Mesenchymal stem cell (in vitro differentiated cells and primary cell): ENCODE data around the gene CHD8.

Source experiments
- DNase-seq: peaks from one replicate; pipeline ENCODE4 v3.0.0-alpha.2; 2013
- H2AFZ ChIP-seq: one replicate; pipeline ENCODE4 v1.6.1; 2013; ENCODE audit warnings: low read depth, mild to moderate bottlenecking, control low read depth, inconsistent platforms, low read length, moderate library complexity
- H2AK5ac ChIP-seq: 2 replicates; pipeline ENCODE4 v1.6.1; 2013; ENCODE audit warnings: low read length, moderate library complexity, mild to moderate bottlenecking, inconsistent platforms; ENCODE audit not compliant: severe bottlenecking
- H2BK120ac ChIP-seq: one replicate; pipeline ENCODE4 v1.6.1; 2013; ENCODE audit warnings: low read depth, mild to moderate bottlenecking, inconsistent platforms, low read length, moderate library complexity
- H2BK12ac ChIP-seq, 2 experiments: one replicate each; pipeline ENCODE4 v1.6.1; 2013; ENCODE audit warnings: inconsistent platforms in 2 of 2, low read length in 2 of 2, mild to moderate bottlenecking in 2 of 2, moderate library complexity in 2 of 2, control low read depth in 1 of 2
- H2BK15ac ChIP-seq: one replicate; pipeline ENCODE4 v1.6.1; 2013; ENCODE audit warnings: mild to moderate bottlenecking, low read depth, inconsistent platforms; ENCODE audit not compliant: poor library complexity, severe bottlenecking
- H2BK5ac ChIP-seq: 2 replicates; pipeline ENCODE4 v1.6.1; 2013; ENCODE audit warnings: low read depth, mild to moderate bottlenecking, low read length, control low read depth, inconsistent platforms; ENCODE audit not compliant: poor library complexity, severe bottlenecking
- H3K14ac ChIP-seq, 2 experiments: one replicate each; pipeline ENCODE4 v1.6.1; 2013; ENCODE audit warnings: inconsistent platforms in 2 of 2, low read length in 2 of 2, control low read depth in 1 of 2, mild to moderate bottlenecking in 1 of 2, moderate library complexity in 1 of 2
- H3K18ac ChIP-seq, 2 experiments: one replicate each; pipeline ENCODE4 v1.6.1; 2013; ENCODE audit warnings: inconsistent platforms in 2 of 2, low read length in 2 of 2, control low read depth in 1 of 2, low read depth in 1 of 2, mild to moderate bottlenecking in 1 of 2
- H3K23ac ChIP-seq, 2 experiments: one replicate each; pipeline ENCODE4 v1.6.1; 2013; ENCODE audit warnings: inconsistent platforms in 2 of 2, low read length in 2 of 2, mild to moderate bottlenecking in 2 of 2, moderate library complexity in 2 of 2, control low read depth in 1 of 2
- H3K27ac ChIP-seq: 2 replicates; pipeline ENCODE4 v1.5.1; 2013; ENCODE audit warnings: mild to moderate bottlenecking, moderate library complexity, low read length, control low read depth, inconsistent platforms; ENCODE audit not compliant: poor library complexity, severe bottlenecking
- H3K27me3 ChIP-seq, 2 experiments: 2 replicates each; pipeline versions ENCODE4 v1.6.1 to v1.7.0; 2013; ENCODE audit warnings: low read length in 2 of 2, mild to moderate bottlenecking in 2 of 2, moderate library complexity in 2 of 2, control low read depth in 1 of 2, inconsistent platforms in 1 of 2; ENCODE audit not compliant: control insufficient read depth in 1 of 2, insufficient read depth in 1 of 2
- H3K36me3 ChIP-seq, 2 experiments: 2 replicates each; pipeline versions ENCODE4 v1.6.1 to v1.7.0; 2013; ENCODE audit warnings: low read length in 2 of 2, control low read depth in 1 of 2, inconsistent platforms in 1 of 2, low read depth in 1 of 2, mild to moderate bottlenecking in 1 of 2; ENCODE audit not compliant: insufficient read depth in 2 of 2, control insufficient read depth in 1 of 2
- H3K4ac ChIP-seq, 2 experiments: one replicate each; pipeline ENCODE4 v1.6.1; 2013; ENCODE audit warnings: inconsistent platforms in 2 of 2, low read length in 2 of 2, mild to moderate bottlenecking in 2 of 2, moderate library complexity in 2 of 2, control low read depth in 1 of 2, low read depth in 1 of 2
- H3K4me1 ChIP-seq: 2 replicates; pipeline ENCODE4 v1.6.1; 2013; ENCODE audit warnings: low read depth, low read length, control low read depth; ENCODE audit not compliant: control insufficient read depth, insufficient read depth
- H3K4me2 ChIP-seq: 2 replicates; pipeline ENCODE4 v1.6.1; 2013; ENCODE audit warnings: low read length, mild to moderate bottlenecking, inconsistent platforms; ENCODE audit not compliant: poor library complexity, severe bottlenecking
- H3K4me3 ChIP-seq, 2 experiments: 2 replicates each; pipeline versions ENCODE4 v1.5.1 to v1.7.0; 2013; ENCODE audit warnings: low read length in 2 of 2, mild to moderate bottlenecking in 2 of 2, control low read depth in 1 of 2, low read depth in 1 of 2; ENCODE audit not compliant: insufficient read depth in 1 of 2
- H3K79me1 ChIP-seq: replicated peaks from 2 replicates; pipeline ENCODE4 v1.6.1; 2013; ENCODE audit warnings: mild to moderate bottlenecking, control low read depth, low read length, inconsistent platforms; ENCODE audit not compliant: poor library complexity, severe bottlenecking
- H3K9ac ChIP-seq: 2 replicates; pipeline ENCODE4 v1.7.0; 2013; ENCODE audit warnings: mild to moderate bottlenecking, low read length, moderate library complexity
- H3K9me3 ChIP-seq: 2 replicates; pipeline ENCODE4 v1.7.0; 2013; ENCODE audit warnings: mild to moderate bottlenecking, low read length; ENCODE audit not compliant: control insufficient read depth
- H4K8ac ChIP-seq: one replicate; pipeline ENCODE4 v1.6.1; 2013; ENCODE audit warnings: inconsistent platforms, mild to moderate bottlenecking, low read length, moderate library complexity
- H4K91ac ChIP-seq: one replicate; pipeline ENCODE4 v1.6.1; 2013; ENCODE audit warnings: mild to moderate bottlenecking, low read length, inconsistent platforms
- WGBS: methylation state at CpG from one replicate; pipeline ENCODE4 v1.1.7; 2013; ENCODE audit warnings: mixed read lengths; 5-methylcytosine and 5-hydroxymethylcytosine counted together

Gene CHD8

GRCh38 chr14:21440859-21441258 is 15.1 kb downstream of the CHD8 start:
- Histone ChIP-seq H3K4me1 (no peaks in the 10 kb centered on the region), H4K8ac (no peak overlapping the region), H3K4me2 (no peak overlapping the region), H2BK120ac (no peak overlapping the region), H3K27ac (no peak overlapping the region), H2AFZ (no peak overlapping the region), H3K4me3 (no peak overlapping the region), H3K14ac (no peak overlapping the region), H3K27me3 (no peaks in the 10 kb centered on the region), H2BK15ac (no peak overlapping the region), H2BK5ac (no peak overlapping the region), H2AK5ac (no peak overlapping the region), H3K4ac (no peak overlapping the region), H3K36me3 (peaks cover 0 to 5% of the 10 kb centered on the region in 2 experiments), H3K9me3 (no peaks in the 10 kb centered on the region), H3K9ac (no peak overlapping the region), H4K91ac (no peak overlapping the region), H3K18ac (no peak overlapping the region), H2BK12ac (no peak overlapping the region), H3K79me1 (peaks cover 10% of the 10 kb centered on the region), H3K23ac (no peak overlapping the region)
- no peak for DNase-seq

DNA sequence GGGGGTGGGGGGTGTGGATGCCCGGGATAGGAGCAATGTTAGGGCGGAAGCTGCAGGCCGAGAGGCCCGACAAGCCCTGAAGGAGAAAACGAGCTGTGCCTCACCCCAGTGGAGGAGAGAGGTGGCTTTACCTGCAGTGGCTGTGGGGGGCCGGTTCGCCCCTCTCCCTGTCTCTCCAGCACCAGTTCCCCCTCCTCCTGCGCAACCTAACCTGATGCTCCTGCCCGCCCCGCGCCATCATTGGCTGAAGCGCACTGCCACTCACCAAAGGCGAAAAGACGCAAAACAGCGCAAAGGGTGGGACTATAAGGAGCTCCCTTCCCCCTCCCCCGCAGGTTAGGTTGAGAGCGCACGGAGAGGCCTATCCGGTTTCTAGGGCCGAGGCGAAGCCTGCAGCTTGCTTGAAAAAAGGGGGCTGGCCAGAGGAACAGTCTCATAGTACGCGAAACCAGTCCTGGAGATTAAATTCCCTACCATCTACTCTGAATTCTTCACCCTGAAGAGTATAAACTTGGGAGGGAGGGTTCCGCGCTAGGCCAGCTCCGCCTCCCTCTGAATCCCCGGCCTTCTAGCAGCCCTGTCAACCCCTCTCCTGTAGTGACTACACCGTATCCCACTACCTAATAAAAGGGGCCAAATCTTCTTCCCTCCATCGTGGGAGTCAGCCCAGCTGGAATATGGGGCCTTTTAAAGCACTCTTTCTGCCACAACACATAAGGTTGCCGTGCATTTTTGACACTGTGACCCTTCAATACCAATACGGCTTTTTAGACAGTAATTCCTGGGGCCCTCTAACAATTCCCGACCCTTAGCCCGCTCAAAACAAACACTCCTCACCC is 18.6 kb downstream of the CHD8 start:
- Histone ChIP-seq H2BK15ac (peak overlapping the region; percentile 60), H2AK5ac (peak overlapping the region; percentile 58), H2AFZ (peak overlapping the region; percentile 60), H4K91ac (peak overlapping the region; percentile 70), H3K79me1 (peaks cover 10% of the 10 kb centered on the region), H4K8ac (peak overlapping the region; percentile 87), H3K4ac (peak overlapping the region in 1 of 2 experiments; percentile 73), H3K14ac (no peak overlapping the region), H3K18ac (peak overlapping the region; percentile 53 to 79), H2BK12ac (no peak overlapping the region), H3K4me2 (peak overlapping the region; percentile 44), H3K36me3 (peaks cover 3 to 5% of the 10 kb centered on the region in 2 experiments), H3K27ac (peak overlapping the region; percentile 84), H3K9me3 (no peaks in the 10 kb centered on the region), H3K4me3 (peak overlapping the region; percentile 85 to 87), H3K27me3 (no peaks in the 10 kb centered on the region), H3K9ac (peak overlapping the region; percentile 92), H2BK120ac (peak overlapping the region; percentile 11), H3K4me1 (no peaks in the 10 kb centered on the region), H2BK5ac (no peak overlapping the region), H3K23ac (peak overlapping the region in 1 of 2 experiments; percentile 20)
- 3% methylated on average over 26 of the region's 33 CpGs for WGBS
- DNase-seq: peak; percentile 100

DNA sequence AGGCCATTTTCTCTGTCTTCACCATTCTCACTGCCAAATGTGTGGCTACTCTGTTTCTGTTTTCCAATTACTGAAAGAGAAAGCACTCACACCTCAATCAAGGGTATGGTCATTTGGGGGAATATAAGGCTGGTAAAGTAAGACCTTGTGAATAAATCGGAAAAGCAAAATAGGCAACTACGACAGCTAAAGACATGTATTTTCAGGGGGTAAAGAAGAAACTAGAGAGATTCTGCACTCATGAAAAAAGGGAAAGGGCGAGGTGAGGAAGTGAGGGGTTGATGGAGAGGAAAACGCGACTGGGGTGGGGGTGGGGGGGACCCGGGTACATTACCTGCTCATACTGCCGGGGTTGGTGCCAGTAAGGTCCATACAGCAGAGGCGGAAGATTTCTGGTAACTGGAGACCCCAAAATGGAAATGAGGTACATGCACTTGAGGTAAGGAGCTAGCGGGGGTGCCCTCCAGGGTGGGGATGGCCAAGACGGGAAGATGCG is 19.3 kb downstream of the CHD8 start:
- Histone ChIP-seq H2BK120ac (no peak overlapping the region), H2AFZ (peak overlapping the region; percentile 60), H3K14ac (no peak overlapping the region), H3K9me3 (no peaks in the 10 kb centered on the region), H3K4me1 (no peaks in the 10 kb centered on the region), H2AK5ac (no peak overlapping the region), H3K18ac (peak overlapping the region; percentile 53 to 79), H3K79me1 (peaks cover 8% of the 10 kb centered on the region), H3K4ac (peak overlapping the region in 1 of 2 experiments; percentile 52), H3K9ac (peak overlapping the region; percentile 92), H2BK5ac (no peak overlapping the region), H3K23ac (no peak overlapping the region), H3K4me2 (peak overlapping the region; percentile 32), H2BK12ac (no peak overlapping the region), H3K27ac (no peak overlapping the region), H2BK15ac (no peak overlapping the region), H3K27me3 (no peaks in the 10 kb centered on the region), H4K91ac (no peak overlapping the region), H3K36me3 (peaks cover 0 to 8% of the 10 kb centered on the region in 2 experiments), H4K8ac (no peak overlapping the region), H3K4me3 (peak overlapping the region; percentile 85 to 87)
- WGBS: 7% methylated on average over 11 of the region's 11 CpGs
- no peak for DNase-seq

GRCh38 chr14:21431126-21431525 is 24.8 kb downstream of the CHD8 start:
- H4K8ac ChIP-seq: peak overlapping the region; percentile 23
- H3K36me3 ChIP-seq: peaks cover 35 to 63% of the 10 kb centered on the region in 2 experiments
- WGBS: 94% methylated on average over 2 of the region's 2 CpGs
- no peaks in the 10 kb centered on the region for H3K4me1 ChIP-seq
- H3K4me3 ChIP-seq: no peak overlapping the region
- H3K27me3 ChIP-seq: no peaks in the 10 kb centered on the region
- H3K4me2 ChIP-seq: no peak overlapping the region
- no peak overlapping the region for H3K18ac ChIP-seq
- no peaks in the 10 kb centered on the region for H3K9me3 ChIP-seq
- no peak overlapping the region for H3K23ac ChIP-seq
- H2AFZ ChIP-seq: no peak overlapping the region
- H2BK12ac ChIP-seq: no peak overlapping the region
- DNase-seq: no peak
- H3K4ac ChIP-seq: no peak overlapping the region
- no peak overlapping the region for H2BK120ac ChIP-seq
- no peak overlapping the region for H2BK5ac ChIP-seq
- H2BK15ac ChIP-seq: no peak overlapping the region
- no peak overlapping the region for H3K27ac ChIP-seq
- H2AK5ac ChIP-seq: no peak overlapping the region
- no peak overlapping the region for H3K14ac ChIP-seq
- no peak overlapping the region for H4K91ac ChIP-seq
- no peak overlapping the region for H3K9ac ChIP-seq
- H3K79me1 ChIP-seq: peaks cover 30% of the 10 kb centered on the region
